Measurements from ENCODE around the gene S100A9.
A peak's percentile ranks its signal among the peaks of the same experiment; 100 is the strongest.

The S100A9 gene

DNA sequence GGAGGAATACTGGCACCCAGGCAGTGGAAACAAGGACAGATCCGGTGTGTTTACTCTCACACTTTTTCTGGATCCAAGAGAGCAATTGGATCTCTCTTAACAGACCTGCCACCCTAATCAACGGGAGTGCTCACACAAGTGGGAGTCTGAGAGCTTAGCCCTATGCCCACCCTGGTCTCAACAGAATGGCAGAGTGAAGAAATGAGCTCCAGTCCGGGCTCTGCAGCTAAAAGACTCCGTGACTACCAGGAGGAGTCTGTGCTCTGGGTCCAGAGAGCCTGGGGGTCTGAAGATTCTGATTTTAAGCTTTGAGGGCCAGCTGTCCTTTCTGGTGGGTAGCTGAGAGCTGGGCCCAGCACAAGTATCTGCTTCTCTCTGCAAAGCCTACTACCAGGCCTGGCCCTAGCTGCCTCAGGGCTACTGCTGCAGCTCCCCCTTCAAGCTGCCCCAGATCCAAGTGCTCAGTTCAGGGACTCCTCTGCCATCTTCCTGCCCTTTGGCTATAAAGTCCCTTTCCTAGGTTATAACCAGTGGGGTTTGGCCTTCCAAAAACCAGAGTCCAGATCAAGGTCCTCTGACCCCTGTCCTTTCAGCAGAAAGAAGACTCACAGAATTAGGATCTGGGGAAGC, 3.9 kb downstream of the S100A9 start:
- DNase-seq (ENCODE audit: low spot score) = no peak

DNA sequence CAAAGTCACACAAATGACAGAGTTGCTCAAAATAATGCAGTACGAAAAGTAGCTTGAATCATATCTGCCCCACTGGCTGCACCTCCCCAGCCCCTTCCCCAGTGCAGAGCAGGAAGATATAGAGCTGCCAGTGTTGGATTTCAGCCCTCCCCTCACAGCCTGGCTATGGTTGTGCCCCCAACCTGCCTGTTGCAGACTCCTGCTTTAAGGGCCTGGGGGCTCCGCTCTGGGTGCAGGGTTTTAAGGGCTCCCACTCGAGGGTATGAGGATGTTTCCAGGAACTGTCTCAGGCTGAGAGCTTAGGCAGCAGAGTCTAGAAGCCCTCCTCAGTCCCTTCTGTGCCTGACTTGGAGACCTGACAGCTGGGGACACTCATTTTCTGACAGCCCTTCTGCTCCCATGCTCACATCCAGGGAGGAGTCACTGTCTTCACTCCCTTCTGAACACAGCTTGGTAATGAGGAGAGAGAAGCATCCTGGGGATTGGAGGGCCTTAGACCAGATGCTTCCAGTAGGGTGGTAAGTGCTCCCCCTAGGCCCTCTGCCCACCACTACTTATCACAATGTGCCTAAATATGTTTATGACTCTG, 4.6 kb downstream of the S100A9 start:
- no peak for DNase-seq (ENCODE audit: low spot score)

DNA sequence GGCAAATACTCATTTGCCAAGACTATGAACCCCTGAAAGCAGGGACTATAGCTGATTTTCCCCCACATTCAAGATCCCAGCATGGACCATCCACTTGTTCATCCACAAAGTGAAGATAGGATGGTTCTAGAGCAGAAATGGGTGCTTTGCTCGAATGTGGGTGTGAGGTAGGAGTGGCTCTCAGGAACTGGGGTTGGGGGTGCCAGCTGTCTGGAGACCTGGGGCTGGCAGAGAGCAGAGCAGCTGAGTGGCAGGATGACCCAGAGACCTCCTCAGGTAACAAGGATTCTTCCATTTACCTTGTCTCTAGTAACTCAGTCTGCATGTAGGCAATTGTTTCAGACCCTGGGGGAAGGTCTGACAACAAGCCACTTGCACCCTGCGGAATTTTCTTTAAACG, 6.0 kb downstream of the S100A9 start:
- DNase-seq (ENCODE audit: low spot score) = no peak

DNA sequence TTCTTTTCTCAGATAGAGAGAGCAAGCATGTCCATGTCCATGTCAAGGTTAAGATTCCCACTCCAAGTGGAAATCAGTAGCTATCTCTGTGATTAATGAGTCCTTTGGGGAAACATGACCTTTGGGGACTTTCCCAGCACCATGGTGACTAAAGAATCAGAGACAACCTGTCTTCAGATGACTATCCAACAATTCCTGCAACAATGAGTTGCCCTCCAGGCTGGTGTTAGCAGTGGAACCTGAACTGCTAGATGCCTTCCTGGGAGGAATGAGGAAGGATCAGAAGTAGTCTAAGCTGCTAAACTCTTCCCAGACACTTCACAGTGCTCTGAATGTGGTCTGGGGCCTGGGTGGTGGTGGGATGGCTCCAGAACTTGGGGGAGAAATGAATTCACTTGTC, 6.5 kb downstream of the S100A9 start:
- DNase-seq (ENCODE audit: low spot score) = no peak

DNA sequence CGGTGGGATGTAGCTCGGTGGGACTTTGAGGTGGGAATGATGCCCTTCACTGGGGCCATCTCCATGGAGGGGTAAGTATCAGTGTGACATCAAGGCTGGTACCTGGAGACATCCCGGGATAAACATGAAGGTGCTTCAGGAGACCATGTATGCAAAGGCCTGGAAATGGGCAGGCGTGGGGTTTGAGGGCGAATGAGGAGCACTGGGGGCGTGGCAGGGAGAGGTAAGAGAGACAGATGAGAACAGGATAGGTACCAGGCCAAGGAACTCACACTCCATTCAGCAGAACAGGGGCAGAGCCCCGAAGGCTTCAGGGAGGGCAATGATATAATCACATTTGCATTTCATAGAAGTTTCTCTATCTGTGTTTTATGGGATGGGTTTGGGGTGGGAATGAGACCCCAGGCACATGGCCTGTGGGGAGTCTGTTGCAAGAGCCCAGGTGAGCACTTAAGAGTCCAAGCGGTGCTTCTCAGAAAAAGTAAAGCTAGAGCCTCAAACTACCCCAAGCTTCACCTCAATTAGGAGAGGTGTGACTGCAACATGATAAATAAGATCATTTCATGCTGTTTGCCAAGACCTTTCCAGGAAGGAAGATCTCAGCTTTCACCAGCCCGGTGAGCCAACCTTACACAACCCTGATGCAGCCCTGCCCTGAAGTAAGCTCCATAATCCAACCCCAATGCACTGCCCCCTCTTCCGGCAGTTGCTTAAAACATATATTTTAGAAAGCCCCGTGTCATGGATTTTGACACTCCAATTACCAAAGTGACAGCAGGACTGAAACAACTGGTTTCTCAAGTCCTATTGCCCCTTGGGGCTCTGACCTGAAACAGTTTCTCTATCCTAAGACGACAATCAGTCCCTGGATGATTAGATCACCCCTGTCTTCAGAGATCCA, 7.4 kb downstream of the S100A9 start:
- DNase-seq (ENCODE audit: low spot score) = no peak

DNA sequence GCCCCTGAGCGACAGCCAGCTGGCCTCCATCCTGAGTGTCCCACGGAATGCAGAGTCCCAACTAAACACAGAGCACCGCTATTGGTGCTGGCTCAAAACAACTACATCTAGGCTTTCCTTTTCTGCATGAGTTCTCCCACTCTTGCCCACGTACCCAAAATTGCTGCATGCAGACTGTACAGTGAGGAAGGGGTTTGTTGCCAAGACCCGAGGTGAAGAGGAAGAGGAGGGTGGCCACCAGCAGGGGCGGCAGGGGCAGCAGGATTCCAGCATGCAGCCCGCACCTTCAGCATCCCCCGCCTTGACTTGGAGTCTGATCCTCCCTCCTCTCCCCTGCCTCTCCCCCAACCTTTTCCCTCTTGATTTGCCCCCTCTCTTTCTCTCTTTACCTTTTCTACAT, 8.0 kb downstream of the S100A9 start:
- DNase-seq (ENCODE audit: low spot score) = no peak

DNA sequence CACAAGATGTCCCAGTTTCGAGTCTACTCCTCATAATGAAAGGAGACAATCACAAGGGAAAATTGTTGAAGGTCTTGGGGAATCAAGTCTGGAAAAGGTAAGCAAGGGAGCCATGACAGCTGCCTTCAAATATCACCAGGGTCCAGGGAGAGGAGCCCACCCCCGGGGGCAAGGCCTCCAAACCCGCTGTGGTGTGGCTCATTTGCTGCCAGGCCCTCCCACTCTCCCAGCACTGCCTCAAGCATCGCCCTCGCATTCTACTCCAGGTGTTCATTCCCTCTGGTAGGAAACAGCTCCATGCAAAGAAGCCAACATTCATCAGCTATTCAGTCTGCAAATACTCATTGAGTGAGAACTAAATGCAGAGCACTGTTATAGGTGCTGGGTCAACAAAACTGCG, 8.6 kb downstream of the S100A9 start:
- DNase-seq (ENCODE audit: low spot score) = no peak

DNA sequence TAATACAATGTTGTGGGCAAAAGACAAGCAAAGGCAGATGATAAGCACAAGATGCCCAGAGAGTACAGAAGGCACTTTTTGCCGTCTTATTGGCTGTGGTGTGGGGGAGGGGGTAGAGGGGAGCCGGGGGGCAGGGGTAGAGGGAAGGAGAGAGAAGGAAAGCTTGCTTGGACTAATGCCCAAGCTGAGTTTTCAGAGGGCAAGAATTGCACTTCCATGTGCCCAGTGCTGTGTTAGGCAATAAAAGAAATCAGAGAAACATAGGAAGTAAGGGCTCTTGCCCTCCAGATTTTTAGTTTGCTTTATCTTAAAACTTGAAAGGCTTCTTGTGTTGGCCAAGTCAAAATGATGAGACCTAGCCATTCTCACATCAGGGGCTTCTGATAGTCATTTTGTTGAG, 9.4 kb downstream of the S100A9 start:
- DNase-seq (ENCODE audit: low spot score) = no peak

DNA sequence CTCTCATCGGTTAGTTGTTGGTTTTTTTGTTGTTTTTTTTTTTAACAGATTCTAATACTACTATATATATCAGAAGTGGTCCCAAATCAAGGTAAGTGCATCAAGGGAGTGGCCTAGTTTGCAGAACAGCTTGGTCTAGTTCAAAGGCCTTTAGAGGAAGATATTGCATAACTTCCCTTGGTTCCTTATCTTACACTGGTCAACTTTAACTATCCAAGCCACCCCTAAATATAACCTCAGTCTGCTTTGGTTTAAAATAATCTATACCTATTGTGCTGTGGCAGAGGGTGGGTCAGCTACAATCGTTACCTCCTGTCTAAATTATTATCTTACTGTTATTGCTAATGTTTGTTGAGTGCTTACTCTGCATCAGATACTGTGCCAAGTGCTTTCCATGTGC, 10.8 kb downstream of the S100A9 start:
- DNase-seq (ENCODE audit: low spot score) = no peak

DNA sequence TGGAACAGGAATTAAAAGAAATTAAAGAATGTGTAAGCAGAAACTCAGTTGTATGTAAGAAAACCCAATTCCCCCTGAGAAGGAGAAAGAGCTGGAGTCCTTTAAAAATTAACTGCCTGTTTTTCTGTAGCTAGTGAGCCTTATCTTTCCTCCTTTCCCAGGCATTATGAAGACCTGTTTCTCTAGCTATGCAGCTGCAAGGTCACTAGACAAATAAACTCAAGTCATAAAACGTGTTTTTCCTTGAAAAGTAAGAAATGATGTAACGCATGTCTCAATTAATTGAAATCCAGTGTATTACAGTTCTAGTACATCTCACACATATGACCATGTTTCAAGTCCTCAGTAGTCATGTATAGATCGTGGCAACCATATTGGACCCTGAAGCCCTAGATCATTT, 12.5 kb downstream of the S100A9 start:
- no peak for DNase-seq (ENCODE audit: low spot score)

DNA sequence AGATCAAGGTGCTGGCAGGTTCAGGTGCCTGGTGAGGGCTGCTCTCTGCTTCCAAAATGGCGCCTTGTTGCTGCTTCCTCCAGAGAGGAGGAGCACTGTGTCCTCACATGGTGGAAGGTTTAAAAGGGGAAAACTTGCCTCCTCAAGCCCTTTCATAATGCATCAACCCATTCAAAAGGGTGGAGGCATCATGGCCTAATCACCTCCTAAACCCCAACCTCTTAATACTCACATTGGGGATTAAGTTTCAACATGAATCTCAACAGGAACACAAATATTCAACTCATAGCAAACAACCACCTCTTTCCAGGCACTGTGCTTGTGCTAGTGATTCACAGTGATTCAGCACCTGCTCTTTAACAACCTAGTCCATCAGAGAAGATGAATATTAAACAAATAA, 13.6 kb downstream of the S100A9 start:
- DNase-seq (ENCODE audit: low spot score) = no peak

DNA sequence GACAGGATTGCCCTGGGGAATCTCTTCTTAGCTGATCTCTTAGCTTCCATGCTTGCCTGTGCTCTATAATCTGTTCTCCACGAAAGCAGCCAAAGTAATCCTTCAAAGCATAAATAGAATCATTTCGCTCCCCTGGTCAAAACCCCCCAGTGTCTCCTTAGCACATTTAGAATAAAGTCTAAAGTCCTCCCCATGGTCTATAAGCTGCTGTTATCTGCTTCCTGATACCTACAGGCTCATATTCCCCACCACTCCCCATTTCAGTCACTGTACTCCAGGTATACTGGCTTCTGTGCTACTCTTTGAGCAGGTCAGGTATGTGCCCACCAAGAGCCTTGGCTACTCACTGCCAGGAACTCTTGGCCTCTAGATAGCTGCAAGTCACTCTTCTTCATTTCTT, 14.9 kb downstream of the S100A9 start:
- DNase-seq (ENCODE audit: low spot score) = no peak

DNA sequence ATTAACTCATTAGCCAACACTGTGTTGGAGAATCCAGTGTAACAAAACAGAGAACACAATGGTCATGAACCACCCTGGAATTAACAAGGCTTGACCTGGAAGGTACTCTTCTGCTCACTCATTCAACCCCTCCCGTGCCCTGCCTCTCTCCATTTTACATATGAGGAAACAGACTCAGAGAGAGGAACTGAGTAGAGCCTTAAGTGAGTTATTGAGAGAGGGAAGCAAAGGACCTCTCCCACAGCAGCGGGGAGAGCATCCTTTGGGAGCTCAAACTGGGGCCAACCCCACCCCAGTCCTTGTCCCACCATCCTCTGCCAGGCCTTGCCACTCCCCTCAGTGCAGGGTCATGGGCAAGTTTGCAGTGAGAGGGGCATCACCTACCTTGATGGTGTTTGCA, 16.4 kb downstream of the S100A9 start:
- DNase-seq (ENCODE audit: low spot score) = no peak

DNA sequence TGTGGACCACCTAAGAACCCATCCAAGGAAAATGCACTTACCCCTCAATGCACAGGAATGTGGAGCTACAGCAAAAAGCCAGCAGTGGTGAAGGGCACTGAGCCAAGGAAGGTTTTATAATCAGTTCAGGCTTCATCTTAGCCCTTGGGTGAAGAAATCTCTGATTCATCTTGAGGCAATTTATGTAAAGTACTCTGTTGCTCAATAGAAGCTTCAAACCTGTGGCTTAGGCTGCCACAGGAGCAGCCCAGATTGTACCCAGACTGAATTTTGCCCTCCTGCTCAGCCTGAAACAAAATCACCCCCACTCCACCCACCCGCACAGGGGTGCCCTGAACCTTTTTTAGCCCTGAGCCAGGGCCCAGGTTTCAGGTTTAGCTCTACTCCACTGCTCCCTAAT, 17.9 kb downstream of the S100A9 start, which contains the start of gene S100A12:
Gene S100A12, minus strand, starts transcription at position 111 of the 400 bp plus-strand sequence. CDS start 1,029 bp downstream, outside the sequence.
- DNase-seq (ENCODE audit: low spot score) = peak; percentile 65

DNA sequence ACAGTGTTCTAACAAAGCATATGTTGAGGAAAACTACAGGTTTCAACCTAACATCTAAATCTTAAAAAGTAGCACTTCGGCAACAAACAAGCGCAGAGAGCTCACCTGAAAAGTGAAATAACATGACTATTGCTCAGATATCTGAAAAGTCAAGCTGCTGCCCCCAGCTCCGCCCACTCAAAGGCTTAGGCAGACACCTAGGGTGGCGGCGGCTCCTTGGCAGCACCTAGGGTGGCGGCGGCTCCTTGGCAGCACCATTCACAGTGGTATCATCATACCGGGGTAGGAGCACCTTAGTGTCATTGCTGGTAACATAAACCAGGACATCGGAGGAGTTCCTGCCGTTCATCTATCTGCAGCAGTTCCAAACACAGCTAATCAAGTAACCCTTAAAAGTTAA, 21.9 kb downstream of the S100A9 start:
- no peak for DNase-seq (ENCODE audit: low spot score)

DNA sequence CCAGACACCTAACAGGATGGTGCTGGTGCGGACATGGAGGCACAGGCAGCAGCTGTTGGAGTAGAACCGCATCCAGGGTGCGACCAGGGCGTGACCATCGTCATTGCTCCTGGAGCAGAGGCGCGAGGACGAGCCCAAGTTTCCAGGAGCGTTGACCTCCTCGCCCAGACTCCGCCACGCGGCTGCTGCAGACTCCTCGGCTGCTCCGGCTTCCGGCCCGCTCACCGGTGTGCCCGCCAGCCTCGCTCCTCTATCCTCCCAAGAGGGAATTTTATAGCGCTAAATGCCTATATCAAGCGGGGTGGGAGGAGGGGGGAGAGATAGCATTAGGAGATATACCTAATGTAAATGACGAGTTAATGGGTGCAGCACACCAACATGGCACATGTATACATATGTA, 23.1 kb downstream of the S100A9 start:
- DNase-seq (ENCODE audit: low spot score) = no peak

DNA sequence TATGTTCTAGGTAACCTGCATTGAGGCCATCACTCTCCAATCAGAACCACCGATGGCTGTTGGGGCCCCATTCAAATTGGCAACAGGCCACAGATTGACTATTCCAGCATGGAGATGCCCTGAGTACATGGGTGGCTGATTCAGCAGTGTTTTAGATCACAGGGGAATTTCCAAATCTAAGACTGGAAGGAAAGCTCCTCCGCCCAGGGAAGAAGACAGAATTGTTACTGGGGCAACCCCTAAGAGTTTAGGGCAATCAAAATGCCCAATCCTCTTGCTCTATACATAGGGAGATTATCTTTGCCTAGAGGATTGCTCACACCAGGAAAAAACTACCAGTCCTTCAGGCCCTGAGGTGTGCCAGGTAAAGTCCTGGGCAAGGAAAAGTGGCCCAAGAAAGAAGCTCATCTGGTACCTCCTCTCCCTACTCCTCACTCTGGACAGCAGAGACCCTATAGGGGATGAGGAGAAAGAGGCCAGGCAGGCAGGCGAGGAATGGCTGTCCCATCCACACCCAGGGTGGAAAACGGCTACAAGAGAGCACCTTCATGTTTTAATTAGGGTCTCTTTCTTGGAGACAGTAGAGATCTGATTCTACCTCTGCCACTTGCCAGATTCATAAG, 27.4 kb downstream of the S100A9 start:
- no peak for DNase-seq (ENCODE audit: low spot score)

DNA sequence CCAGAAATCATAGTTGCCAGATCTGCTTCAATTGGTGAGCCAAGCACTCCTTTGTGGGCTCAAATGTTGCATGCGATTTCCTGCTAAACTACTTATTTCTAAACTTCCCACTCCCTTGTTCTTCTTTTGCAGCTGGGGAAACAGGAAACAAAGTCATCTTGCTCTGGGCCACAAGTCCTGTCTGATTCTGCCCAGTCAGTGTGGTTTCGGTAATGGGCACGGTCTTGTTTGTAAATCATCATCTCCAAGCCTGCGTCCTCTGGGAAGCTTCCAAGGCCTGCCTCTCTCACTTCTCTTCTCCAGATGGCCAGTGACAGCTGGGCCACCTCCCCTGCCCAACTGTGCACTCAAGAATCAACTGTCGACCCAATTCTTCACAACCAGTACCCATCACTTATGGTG, 28.8 kb downstream of the S100A9 start:
- DNase-seq (ENCODE audit: low spot score) = no peak

DNA sequence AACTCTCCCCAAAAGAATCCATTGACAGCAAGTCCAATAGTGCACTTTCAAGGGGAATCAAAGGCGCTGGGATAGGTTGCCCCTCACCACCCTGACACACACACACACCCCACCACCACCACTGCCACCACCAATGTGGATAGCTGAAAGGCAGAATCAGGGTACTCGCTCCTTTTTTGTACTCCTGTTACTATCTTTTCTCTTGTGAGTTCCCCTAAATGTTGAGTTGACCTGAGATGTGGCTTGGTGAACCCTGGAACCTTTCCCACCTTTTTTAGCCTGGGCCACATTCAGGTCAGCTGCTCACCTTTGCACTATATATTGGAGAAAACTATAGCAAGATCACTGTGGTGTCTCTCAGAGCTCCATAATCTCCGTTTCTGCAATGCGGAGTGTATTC, 29.3 kb downstream of the S100A9 start:
- DNase-seq (ENCODE audit: low spot score) = no peak

DNA sequence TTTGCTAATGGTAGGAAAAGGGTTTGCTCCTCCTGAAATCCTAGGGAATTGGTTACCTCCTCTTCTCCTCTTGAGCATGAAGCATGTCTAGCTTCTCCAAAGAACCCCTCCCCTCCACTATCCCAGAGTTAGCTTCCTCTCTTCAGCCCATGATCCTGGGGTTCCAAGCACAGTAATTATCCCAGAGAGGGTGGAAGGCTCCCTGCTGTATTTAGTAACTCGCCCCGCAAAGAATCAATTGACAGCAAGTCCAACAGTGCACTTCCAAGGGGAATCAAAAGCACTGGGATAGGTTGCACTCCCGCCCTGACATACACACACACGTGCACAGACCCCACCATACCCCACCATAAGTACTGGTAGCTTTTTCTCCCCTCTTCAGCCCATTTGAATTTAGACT, 30.1 kb downstream of the S100A9 start:
- DNase-seq (ENCODE audit: low spot score) = no peak

DNA sequence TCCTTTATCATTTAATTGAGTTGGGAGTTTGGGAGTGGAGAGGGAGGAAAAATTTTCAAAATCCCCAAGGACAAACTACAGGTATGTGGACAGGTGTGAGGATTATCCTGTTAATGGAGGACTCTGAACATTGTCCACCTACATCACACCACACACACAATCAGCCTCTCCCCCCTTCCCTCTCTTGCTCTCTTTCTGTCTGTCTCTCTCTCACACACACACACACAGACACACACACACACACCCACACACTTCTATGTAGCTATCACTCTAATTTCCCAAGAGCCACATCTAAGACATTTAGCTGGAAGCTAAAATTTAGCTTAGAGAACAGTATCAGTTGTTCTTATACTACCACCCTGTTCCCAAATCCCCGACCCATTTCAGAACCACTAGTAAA, 31.7 kb downstream of the S100A9 start:
- DNase-seq (ENCODE audit: low spot score) = no peak

DNA sequence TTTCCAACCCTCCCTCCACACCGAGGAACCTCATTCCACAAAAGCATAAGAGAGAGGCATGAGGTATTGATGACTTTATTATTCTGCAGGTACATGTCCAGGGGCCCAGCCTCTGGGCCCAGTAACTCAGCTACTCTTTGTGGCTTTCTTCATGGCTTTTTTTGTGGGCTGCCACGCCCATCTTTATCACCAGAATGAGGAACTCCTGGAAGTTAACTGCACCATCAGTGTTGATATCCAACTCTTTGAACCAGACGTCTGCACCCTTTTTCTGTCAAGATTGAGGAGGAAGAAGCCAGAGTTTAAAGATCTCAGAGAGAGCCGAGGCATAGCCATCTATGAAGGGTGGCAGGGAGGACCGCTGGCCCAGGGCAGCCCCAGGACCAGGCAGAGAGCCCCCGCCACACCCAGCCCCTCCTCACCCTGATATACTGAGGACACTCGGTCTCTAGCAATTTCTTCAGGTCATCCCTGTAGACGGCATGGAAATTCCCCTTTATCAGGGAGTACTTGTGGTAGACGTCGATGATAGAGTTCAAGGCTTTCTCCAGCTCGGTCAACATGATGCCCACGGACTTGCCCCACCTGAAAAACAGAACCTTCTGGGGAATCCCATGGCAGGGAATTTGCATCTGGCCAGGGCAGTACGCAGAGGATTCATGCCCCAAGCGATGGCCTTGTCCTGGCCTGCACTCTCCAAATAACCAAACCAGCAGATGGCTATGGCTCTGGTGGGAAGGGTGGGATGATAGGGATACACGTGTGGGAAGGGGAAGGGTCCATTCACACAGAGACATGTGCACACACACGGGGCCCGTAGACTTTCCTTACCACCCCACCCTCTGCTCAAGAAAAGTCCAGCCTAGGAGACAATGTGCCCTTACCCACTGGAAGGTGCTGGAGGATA, 32.6 kb downstream of the S100A9 start:
- DNase-seq (ENCODE audit: low spot score) = no peak
